Nephron progenitor cell (in vitro differentiated cells): ENCODE data around the gene PODNL1.
"Not testable (repeated sequence)": the region's sequence is repeated elsewhere in the genome, so short reads cannot be mapped to it uniquely, and the experiment has no call there.

ENCODE experiments used
- DNase-seq: peaks from one replicate; pipeline ENCODE4 v3.0.0; 2021
- H3K27ac Mint-ChIP-seq: 2 replicates; pipeline ENCODE4 v1.8.0; 2021; ENCODE audit warnings: mild to moderate bottlenecking, moderate library complexity, mixed read lengths
- H3K27me3 Mint-ChIP-seq: 2 replicates; pipeline ENCODE4 v1.8.0; 2021; ENCODE audit warnings: mild to moderate bottlenecking, low read depth, mixed read lengths; ENCODE audit not compliant: poor library complexity
- H3K36me3 Mint-ChIP-seq: 2 replicates; pipeline ENCODE4 v1.8.0; 2021; ENCODE audit warnings: low read depth, mixed read lengths
- H3K4me1 Mint-ChIP-seq: 2 replicates; pipeline ENCODE4 v1.8.0; 2021; ENCODE audit warnings: mixed read lengths
- H3K4me3 Mint-ChIP-seq: 2 replicates; pipeline ENCODE4 v1.8.0; 2021; ENCODE audit warnings: mild to moderate bottlenecking, moderate library complexity, mixed read lengths
- H3K9me3 Mint-ChIP-seq: 2 replicates; pipeline ENCODE4 v1.8.0; 2021; ENCODE audit warnings: mild to moderate bottlenecking, moderate library complexity, mixed read lengths
- CTCF ChIP-seq: fragments of 200-600 bp; sonication (generic); IDR thresholded peaks from 2 replicates; pipeline ENCODE4 v1.5.0; 2021; ENCODE audit warnings: antibody characterized with exemption

The PODNL1 gene

GRCh38 chr19:13929340-13929739 is 8.9 kb downstream of the PODNL1 start:
- Mint-ChIP-seq H3K4me1 (peaks cover 8% of the 10 kb centered on the region), H3K27me3 (no peaks in the 10 kb centered on the region), H3K4me3 (no peak overlapping the region), H3K36me3 (peaks cover 27% of the 10 kb centered on the region), H3K27ac (no peak overlapping the region), H3K9me3 (no peaks in the 10 kb centered on the region)
- no peak for DNase-seq
- no peak for TF ChIP-seq CTCF

- no peak for TF ChIP-seq CTCF
- Mint-ChIP-seq H3K36me3 (peaks cover 47% of the 10 kb centered on the region), H3K9me3 (no peaks in the 10 kb centered on the region), H3K27me3 (no peaks in the 10 kb centered on the region), H3K4me3 (no peak overlapping the region), H3K27ac (peak overlapping the region; percentile 71), H3K4me1 (no peaks in the 10 kb centered on the region)
- DNase-seq = no peak
Measured at GRCh38 chr19:13926715-13927114, 11.5 kb downstream of the PODNL1 start.

- no peak overlapping the region for H3K4me3 Mint-ChIP-seq
Measured at GRCh38 chr19:13926010-13926409, 12.2 kb downstream of the PODNL1 start.

GRCh38 chr19:13923194-13923987 is 14.8 kb downstream of the PODNL1 start:
- no peak for TF ChIP-seq CTCF

More at GRCh38 chr19:13926010-13926409, 12.2 kb downstream of the PODNL1 start:
- Mint-ChIP-seq H3K36me3 (peaks cover 54% of the 10 kb centered on the region), H3K4me1 (no peaks in the 10 kb centered on the region), H3K27ac (no peak overlapping the region), H3K9me3 (peaks cover 3% of the 10 kb centered on the region), H3K27me3 (no peaks in the 10 kb centered on the region)
- no peak for TF ChIP-seq CTCF
- no peak for DNase-seq

GRCh38 chr19:13922118-13922517 is 16.1 kb downstream of the PODNL1 start:
- not testable (repeated sequence) for H3K4me3 Mint-ChIP-seq, H3K4me1 Mint-ChIP-seq, H3K27ac Mint-ChIP-seq, H3K27me3 Mint-ChIP-seq, DNase-seq
- peaks cover 62% of the 10 kb centered on the region for H3K36me3 Mint-ChIP-seq
- peaks cover 13% of the 10 kb centered on the region for H3K9me3 Mint-ChIP-seq

More at GRCh38 chr19:13923194-13923987, 14.8 kb downstream of the PODNL1 start:
- Mint-ChIP-seq H3K9me3 (peaks cover 13% of the 10 kb centered on the region), H3K27me3 (no peaks in the 10 kb centered on the region), H3K4me1 (no peaks in the 10 kb centered on the region), H3K27ac (peak overlapping the region; percentile 81), H3K4me3 (no peak overlapping the region), H3K36me3 (peaks cover 70% of the 10 kb centered on the region)
- DNase-seq = no peak

GRCh38 chr19:13920940-13921747 is 17.1 kb downstream of the PODNL1 start:
- peaks cover 13% of the 10 kb centered on the region for H3K9me3 Mint-ChIP-seq
- H3K4me1 Mint-ChIP-seq = no peaks in the 10 kb centered on the region
- peaks cover 55% of the 10 kb centered on the region for H3K36me3 Mint-ChIP-seq
- H3K27ac Mint-ChIP-seq = no peak overlapping the region
- no peak for DNase-seq
- TF ChIP-seq CTCF = no peak
- no peaks in the 10 kb centered on the region for H3K27me3 Mint-ChIP-seq
- no peak overlapping the region for H3K4me3 Mint-ChIP-seq
